ENCODE measurements around the gene RHOT2. TPM values are rescaled to one million over a fixed set of nuclear protein-coding genes. Genes with fewer than 3 reads are reported as not detected.

The RHOT2 gene
- total and polyA plus RNA-seq, 10 of the 15 experiments (the other 5 are each of a cell fraction or from before 2014, with no cell fraction given): 3.7 to 174 (median 69.8) TPM

DNA sequence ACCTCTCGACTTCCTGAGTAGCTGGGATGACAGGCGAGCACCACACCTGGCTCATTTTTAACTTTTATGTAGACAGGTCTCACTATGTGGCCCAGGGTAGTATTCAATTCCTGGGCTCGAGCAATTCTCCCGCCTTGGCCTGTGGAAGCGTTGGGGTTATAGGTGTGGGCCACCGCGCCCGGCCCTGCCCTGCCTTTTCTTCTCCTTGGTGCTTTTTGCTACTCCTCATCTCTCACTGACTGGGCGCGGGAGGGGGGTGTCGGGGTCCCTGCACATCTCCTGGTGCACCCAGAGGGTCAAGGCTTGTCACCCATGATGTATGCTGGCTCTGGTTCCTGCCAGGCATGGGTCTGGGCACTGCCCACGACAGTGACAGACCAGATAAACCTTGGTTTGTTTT lies 23.4 kb upstream of the RHOT2 start:
- H3K9ac ChIP-seq (ENCODE audit: control insufficient read depth, insufficient read depth, low read length): no peak overlapping the region
- 91% methylated on average over 11 of the region's 12 CpGs for WGBS (ENCODE audit: insufficient coverage, insufficient replicate concordance, low lambda C conversion rate, missing lambda C conversion rate)
- intact Hi-C loops (cut with micrococcal nuclease; ENCODE audit: unreplicated experiment): no loop called here
- TF ChIP-seq ZNF622 (IDR thresholded peaks at IDR 0.05) (no peak), NFXL1 (IDR thresholded peaks at IDR 0.05; ENCODE audit: borderline replicate concordance) (no peak), STAT1 (conservative IDR thresholded peaks at IDR 0.05) (no peak), POLR2A (IDR thresholded peaks at IDR 0.05; ENCODE audit: low read depth, low read length) (no peak), ESRRA (IDR thresholded peaks at IDR 0.05; ENCODE audit: low read length) (no peak), KDM1A (IDR thresholded peaks at IDR 0.05; ENCODE audit: borderline replicate concordance) (no peak), ZNF274 (IDR thresholded peaks at IDR 0.05; ENCODE audit: insufficient read depth, insufficient read length) (no peak), IKZF1 (conservative IDR thresholded peaks at IDR 0.05) (no peak), SMC3 (IDR thresholded peaks at IDR 0.05; ENCODE audit: borderline replicate concordance, low read length) (no peak), E4F1 (IDR thresholded peaks at IDR 0.05; ENCODE audit: borderline replicate concordance, partially characterized antibody) (no peak), TBL1XR1 (IDR thresholded peaks at IDR 0.05; ENCODE audit: low read depth, low read length) (no peak), PAX5 (IDR thresholded peaks at IDR 0.05; ENCODE audit: borderline replicate concordance, low read depth, low read length) (no peak)
- TF ChIP-seq, protein P1, sequence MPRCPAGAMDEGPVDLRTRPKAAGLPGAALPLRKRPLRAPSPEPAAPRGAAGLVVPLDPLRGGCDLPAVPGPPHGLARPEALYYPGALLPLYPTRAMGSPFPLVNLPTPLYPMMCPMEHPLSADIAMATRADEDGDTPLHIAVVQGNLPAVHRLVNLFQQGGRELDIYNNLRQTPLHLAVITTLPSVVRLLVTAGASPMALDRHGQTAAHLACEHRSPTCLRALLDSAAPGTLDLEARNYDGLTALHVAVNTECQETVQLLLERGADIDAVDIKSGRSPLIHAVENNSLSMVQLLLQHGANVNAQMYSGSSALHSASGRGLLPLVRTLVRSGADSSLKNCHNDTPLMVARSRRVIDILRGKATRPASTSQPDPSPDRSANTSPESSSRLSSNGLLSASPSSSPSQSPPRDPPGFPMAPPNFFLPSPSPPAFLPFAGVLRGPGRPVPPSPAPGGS (IDR thresholded peaks at IDR 0.05; ENCODE audit: borderline replicate concordance, insufficient read depth, low read depth, low read length, poor library complexity, severe bottlenecking): no peak
- TF ChIP-seq, protein P2, sequence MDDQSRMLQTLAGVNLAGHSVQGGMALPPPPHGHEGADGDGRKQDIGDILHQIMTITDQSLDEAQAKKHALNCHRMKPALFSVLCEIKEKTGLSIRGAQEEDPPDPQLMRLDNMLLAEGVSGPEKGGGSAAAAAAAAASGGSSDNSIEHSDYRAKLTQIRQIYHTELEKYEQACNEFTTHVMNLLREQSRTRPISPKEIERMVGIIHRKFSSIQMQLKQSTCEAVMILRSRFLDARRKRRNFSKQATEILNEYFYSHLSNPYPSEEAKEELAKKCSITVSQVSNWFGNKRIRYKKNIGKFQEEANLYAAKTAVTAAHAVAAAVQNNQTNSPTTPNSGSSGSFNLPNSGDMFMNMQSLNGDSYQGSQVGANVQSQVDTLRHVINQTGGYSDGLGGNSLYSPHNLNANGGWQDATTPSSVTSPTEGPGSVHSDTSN (IDR thresholded peaks at IDR 0.05; ENCODE audit: insufficient replicate concordance, low read depth, low read length): no peak
- TF ChIP-seq, protein P3, sequence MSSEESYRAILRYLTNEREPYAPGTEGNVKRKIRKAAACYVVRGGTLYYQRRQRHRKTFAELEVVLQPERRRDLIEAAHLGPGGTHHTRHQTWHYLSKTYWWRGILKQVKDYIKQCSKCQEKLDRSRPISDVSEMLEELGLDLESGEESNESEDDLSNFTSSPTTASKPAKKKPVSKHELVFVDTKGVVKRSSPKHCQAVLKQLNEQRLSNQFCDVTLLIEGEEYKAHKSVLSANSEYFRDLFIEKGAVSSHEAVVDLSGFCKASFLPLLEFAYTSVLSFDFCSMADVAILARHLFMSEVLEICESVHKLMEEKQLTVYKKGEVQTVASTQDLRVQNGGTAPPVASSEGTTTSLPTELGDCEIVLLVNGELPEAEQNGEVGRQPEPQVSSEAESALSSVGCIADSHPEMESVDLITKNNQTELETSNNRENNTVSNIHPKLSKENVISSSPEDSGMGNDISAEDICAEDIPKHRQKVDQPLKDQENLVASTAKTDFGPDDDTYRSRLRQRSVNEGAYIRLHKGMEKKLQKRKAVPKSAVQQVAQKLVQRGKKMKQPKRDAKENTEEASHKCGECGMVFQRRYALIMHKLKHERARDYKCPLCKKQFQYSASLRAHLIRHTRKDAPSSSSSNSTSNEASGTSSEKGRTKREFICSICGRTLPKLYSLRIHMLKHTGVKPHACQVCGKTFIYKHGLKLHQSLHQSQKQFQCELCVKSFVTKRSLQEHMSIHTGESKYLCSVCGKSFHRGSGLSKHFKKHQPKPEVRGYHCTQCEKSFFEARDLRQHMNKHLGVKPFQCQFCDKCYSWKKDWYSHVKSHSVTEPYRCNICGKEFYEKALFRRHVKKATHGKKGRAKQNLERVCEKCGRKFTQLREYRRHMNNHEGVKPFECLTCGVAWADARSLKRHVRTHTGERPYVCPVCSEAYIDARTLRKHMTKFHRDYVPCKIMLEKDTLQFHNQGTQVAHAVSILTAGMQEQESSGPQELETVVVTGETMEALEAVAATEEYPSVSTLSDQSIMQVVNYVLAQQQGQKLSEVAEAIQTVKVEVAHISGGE (CRISPR knock-in tag; IDR thresholded peaks at IDR 0.05): no peak

More for the DNA sequence above, 23.4 kb upstream of the RHOT2 start:
- ChIA-PET SMC1A (ENCODE audit: uncharacterized antibody, unreplicated experiment) (no interaction called here), CTCF (no interaction called here), RAD21 (ENCODE audit: unreplicated experiment) (no interaction called here), POLR2A (no interaction called here)
- Histone ChIP-seq H3K27ac (ENCODE audit: control insufficient read depth, insufficient read depth) (no peak overlapping the region), H2AFZ (ENCODE audit: control insufficient read depth, low read depth, low read length) (no peak overlapping the region), H3K27me3 (replicated peaks in 1 of 2; ENCODE audit: control insufficient read depth in 2 of 2, insufficient read depth in 2 of 2, low read length in 1 of 2) (no peaks in the 10 kb centered on the region), H4K20me1 (ENCODE audit: control insufficient read depth, insufficient read depth) (no peaks in the 10 kb centered on the region), H3K4me1 (ENCODE audit: control insufficient read depth, insufficient read depth, low read length) (peaks cover 3% of the 10 kb centered on the region), H3K36me3 (ENCODE audit: control insufficient read depth in 2 of 2, insufficient read depth in 2 of 2, low read length in 1 of 2) (no peaks in the 10 kb centered on the region; a peak in 2 of 4 replicates), H3K4me2 (ENCODE audit: control insufficient read depth, insufficient read depth) (no peak overlapping the region), H3K79me2 (ENCODE audit: control insufficient read depth, insufficient read depth, low read length) (peaks cover 44% of the 10 kb centered on the region), H3K4me3 (no peak overlapping the region), H3K9me3 (replicated peaks; ENCODE audit: control insufficient read depth, insufficient read depth, low read length) (no peaks in the 10 kb centered on the region)
- no TSS peak for BruUV-seq (replicated peaks)
- no peak for FAIRE-seq
- ATAC-seq: no peak
- DNase-seq (ENCODE audit: low read depth, low spot score): no peak
- in situ Hi-C loops (cut with MboI): no loop called here

Measured in GM12878 (cell line).